ENCODE results near the gene MAP4K3. TPM values are rescaled to one million over a fixed set of nuclear protein-coding genes. Genes with fewer than 3 reads are reported as not detected.

MAP4K3 gene
- 37.2 TPM for polyA plus RNA-seq (2013, experiment 1 of 2)
- 39.7 TPM for polyA plus RNA-seq (2013, experiment 2 of 2)

- Histone ChIP-seq H3K27ac (ENCODE audit: low read depth, low read length, severe bottlenecking) (peak within 1 kb of the TSS; percentile 87), H3K36me3 (ENCODE audit: control insufficient read depth, insufficient read depth, low read length) (no peaks in the 10 kb centered on the region), H3K9me3 (ENCODE audit: control insufficient read depth, low read length) (no peaks in the 10 kb centered on the region), H3K4me3 (ENCODE audit: extremely low read depth, insufficient read depth, low read length, poor library complexity, severe bottlenecking) (peak within 1 kb of the TSS; percentile 75), H3K4me1 (ENCODE audit: control insufficient read depth, insufficient read depth, low read length, poor library complexity, severe bottlenecking) (peaks cover 30% of the 10 kb centered on the region)
- 0% methylated on average over 51 to 85 of the region's 109 CpGs for WGBS, 2 experiments (ENCODE audit: insufficient coverage in 2 of 2)
Measured at GRCh38 chr2:39436592-39437521, at the start of gene MAP4K3. Gene MAP4K3, minus strand, starts transcription at chr2:39437285. Its CDS starts 298 bp downstream, at chr2:39436987.

GRCh38 chr2:39486071-39486470 lies 49.0 kb upstream of the MAP4K3 start:
- Histone ChIP-seq H3K4me3 (ENCODE audit: extremely low read depth, insufficient read depth, low read length, poor library complexity, severe bottlenecking) (no peak overlapping the region), H3K9me3 (ENCODE audit: control insufficient read depth, low read length) (no peaks in the 10 kb centered on the region), H3K36me3 (ENCODE audit: control insufficient read depth, insufficient read depth, low read length) (no peaks in the 10 kb centered on the region), H3K27ac (ENCODE audit: low read depth, low read length, severe bottlenecking) (no peak overlapping the region), H3K4me1 (ENCODE audit: control insufficient read depth, insufficient read depth, low read length, poor library complexity, severe bottlenecking) (peaks cover 28% of the 10 kb centered on the region)
- WGBS, 2 experiments (ENCODE audit: insufficient coverage in 2 of 2), result 79 to 93% methylated on average over 2 of the region's 2 CpGs

- Histone ChIP-seq H3K36me3 (ENCODE audit: control insufficient read depth, insufficient read depth, low read length) (no peaks in the 10 kb centered on the region), H3K9me3 (ENCODE audit: control insufficient read depth, low read length) (no peaks in the 10 kb centered on the region), H3K4me1 (ENCODE audit: control insufficient read depth, insufficient read depth, low read length, poor library complexity, severe bottlenecking) (peaks cover 32% of the 10 kb centered on the region), H3K27ac (ENCODE audit: low read depth, low read length, severe bottlenecking) (peak overlapping the region; percentile 26), H3K4me3 (ENCODE audit: extremely low read depth, insufficient read depth, low read length, poor library complexity, severe bottlenecking) (no peak overlapping the region)
- WGBS, 2 experiments (ENCODE audit: insufficient coverage in 2 of 2), result 20% methylated on average over 1 of the region's 3 CpGs; no CpG with 5 or more reads in 1 of the 2 experiments
Measured at GRCh38 chr2:39484620-39485495, 47.8 kb upstream of the MAP4K3 start.

GRCh38 chr2:39484206-39484605 lies 47.1 kb upstream of the MAP4K3 start:
- Histone ChIP-seq H3K4me3 (ENCODE audit: extremely low read depth, insufficient read depth, low read length, poor library complexity, severe bottlenecking) (no peak overlapping the region), H3K27ac (ENCODE audit: low read depth, low read length, severe bottlenecking) (peak overlapping the region; percentile 26), H3K4me1 (ENCODE audit: control insufficient read depth, insufficient read depth, low read length, poor library complexity, severe bottlenecking) (peaks cover 32% of the 10 kb centered on the region)

GRCh38 chr2:39483534-39483933 lies 46.4 kb upstream of the MAP4K3 start:
- peaks cover under 1% of the 10 kb centered on the region for H3K36me3 ChIP-seq (ENCODE audit: control insufficient read depth, insufficient read depth, low read length)

More at GRCh38 chr2:39484206-39484605, 47.1 kb upstream of the MAP4K3 start:
- H3K36me3 ChIP-seq (ENCODE audit: control insufficient read depth, insufficient read depth, low read length), result no peaks in the 10 kb centered on the region
- no peaks in the 10 kb centered on the region for H3K9me3 ChIP-seq (ENCODE audit: control insufficient read depth, low read length)

GRCh38 chr2:39481611-39482010 lies 44.5 kb upstream of the MAP4K3 start:
- H3K36me3 ChIP-seq (ENCODE audit: control insufficient read depth, insufficient read depth, low read length), result peaks cover 9% of the 10 kb centered on the region
- no peak overlapping the region for H3K27ac ChIP-seq (ENCODE audit: low read depth, low read length, severe bottlenecking)
- no CpG with 5 or more reads among the region's 2 CpGs for WGBS, 2 experiments (ENCODE audit: insufficient coverage in 2 of 2)
- peaks cover 23% of the 10 kb centered on the region for H3K4me1 ChIP-seq (ENCODE audit: control insufficient read depth, insufficient read depth, low read length, poor library complexity, severe bottlenecking)
- peaks cover 17% of the 10 kb centered on the region for H3K9me3 ChIP-seq (ENCODE audit: control insufficient read depth, low read length)
- H3K4me3 ChIP-seq (ENCODE audit: extremely low read depth, insufficient read depth, low read length, poor library complexity, severe bottlenecking), result no peak overlapping the region

More at GRCh38 chr2:39483534-39483933, 46.4 kb upstream of the MAP4K3 start:
- Histone ChIP-seq H3K9me3 (ENCODE audit: control insufficient read depth, low read length) (peaks cover 3% of the 10 kb centered on the region), H3K4me3 (ENCODE audit: extremely low read depth, insufficient read depth, low read length, poor library complexity, severe bottlenecking) (no peak overlapping the region), H3K4me1 (ENCODE audit: control insufficient read depth, insufficient read depth, low read length, poor library complexity, severe bottlenecking) (peaks cover 32% of the 10 kb centered on the region), H3K27ac (ENCODE audit: low read depth, low read length, severe bottlenecking) (peak overlapping the region; percentile 26)
- 50 to 89% methylated on average over 1 of the region's 3 CpGs for WGBS, 2 experiments (ENCODE audit: insufficient coverage in 2 of 2)

GRCh38 chr2:39479696-39480095 lies 42.6 kb upstream of the MAP4K3 start:
- WGBS, 2 experiments (ENCODE audit: insufficient coverage in 2 of 2), result 91 to 100% methylated on average over 3 of the region's 5 CpGs
- H3K4me1 ChIP-seq (ENCODE audit: control insufficient read depth, insufficient read depth, low read length, poor library complexity, severe bottlenecking), result peaks cover 18% of the 10 kb centered on the region
- H3K4me3 ChIP-seq (ENCODE audit: extremely low read depth, insufficient read depth, low read length, poor library complexity, severe bottlenecking), result no peak overlapping the region
- peaks cover 17% of the 10 kb centered on the region for H3K9me3 ChIP-seq (ENCODE audit: control insufficient read depth, low read length)
- no peak overlapping the region for H3K27ac ChIP-seq (ENCODE audit: low read depth, low read length, severe bottlenecking)
- peaks cover 13% of the 10 kb centered on the region for H3K36me3 ChIP-seq (ENCODE audit: control insufficient read depth, insufficient read depth, low read length)

GRCh38 chr2:39479053-39479670 lies 42.1 kb upstream of the MAP4K3 start:
- Histone ChIP-seq H3K4me3 (ENCODE audit: extremely low read depth, insufficient read depth, low read length, poor library complexity, severe bottlenecking) (no peak overlapping the region), H3K9me3 (ENCODE audit: control insufficient read depth, low read length) (peaks cover 17% of the 10 kb centered on the region), H3K27ac (ENCODE audit: low read depth, low read length, severe bottlenecking) (no peak overlapping the region)

GRCh38 chr2:39476524-39476923 lies 39.4 kb upstream of the MAP4K3 start:
- H3K36me3 ChIP-seq (ENCODE audit: control insufficient read depth, insufficient read depth, low read length), result peaks cover 13% of the 10 kb centered on the region
- H3K4me3 ChIP-seq (ENCODE audit: extremely low read depth, insufficient read depth, low read length, poor library complexity, severe bottlenecking), result no peak overlapping the region

More at GRCh38 chr2:39479053-39479670, 42.1 kb upstream of the MAP4K3 start:
- Histone ChIP-seq H3K36me3 (ENCODE audit: control insufficient read depth, insufficient read depth, low read length) (peaks cover 13% of the 10 kb centered on the region), H3K4me1 (ENCODE audit: control insufficient read depth, insufficient read depth, low read length, poor library complexity, severe bottlenecking) (peaks cover 13% of the 10 kb centered on the region)

GRCh38 chr2:39475006-39475405 lies 37.9 kb upstream of the MAP4K3 start:
- H3K4me3 ChIP-seq (ENCODE audit: extremely low read depth, insufficient read depth, low read length, poor library complexity, severe bottlenecking), result no peak overlapping the region
- H3K4me1 ChIP-seq (ENCODE audit: control insufficient read depth, insufficient read depth, low read length, poor library complexity, severe bottlenecking), result peaks cover 16% of the 10 kb centered on the region
- WGBS, 2 experiments (ENCODE audit: insufficient coverage in 2 of 2), result 100% methylated on average over 2 of the region's 4 CpGs; no CpG with 5 or more reads in 1 of the 2 experiments
- H3K27ac ChIP-seq (ENCODE audit: low read depth, low read length, severe bottlenecking), result no peak overlapping the region
- peaks cover 13% of the 10 kb centered on the region for H3K36me3 ChIP-seq (ENCODE audit: control insufficient read depth, insufficient read depth, low read length)
- H3K9me3 ChIP-seq (ENCODE audit: control insufficient read depth, low read length), result peaks cover 17% of the 10 kb centered on the region

More at GRCh38 chr2:39476524-39476923, 39.4 kb upstream of the MAP4K3 start:
- Histone ChIP-seq H3K27ac (ENCODE audit: low read depth, low read length, severe bottlenecking) (no peak overlapping the region), H3K4me1 (ENCODE audit: control insufficient read depth, insufficient read depth, low read length, poor library complexity, severe bottlenecking) (peaks cover 5% of the 10 kb centered on the region), H3K9me3 (ENCODE audit: control insufficient read depth, low read length) (peaks cover 17% of the 10 kb centered on the region)
- 78 to 92% methylated on average over 4 of the region's 4 CpGs for WGBS, 2 experiments (ENCODE audit: insufficient coverage in 2 of 2)

Data from mesodermal cell (in vitro differentiated cells).